COR-L47 (cell line): ENCODE results near the gene CAMKMT.
"Not testable (repeated sequence)": the region's sequence is repeated elsewhere in the genome, so short reads cannot be mapped to it uniquely, and the experiment has no call there.

Source experiments
- DNase-seq: peaks from one replicate; lab custom pipeline; 2025; lab: John Stamatoyannopoulos, UW

The CAMKMT gene

GRCh38 chr2:44550561-44550960, 188.8 kb downstream of the CAMKMT start:
- DNase-seq, result no peak

DNA sequence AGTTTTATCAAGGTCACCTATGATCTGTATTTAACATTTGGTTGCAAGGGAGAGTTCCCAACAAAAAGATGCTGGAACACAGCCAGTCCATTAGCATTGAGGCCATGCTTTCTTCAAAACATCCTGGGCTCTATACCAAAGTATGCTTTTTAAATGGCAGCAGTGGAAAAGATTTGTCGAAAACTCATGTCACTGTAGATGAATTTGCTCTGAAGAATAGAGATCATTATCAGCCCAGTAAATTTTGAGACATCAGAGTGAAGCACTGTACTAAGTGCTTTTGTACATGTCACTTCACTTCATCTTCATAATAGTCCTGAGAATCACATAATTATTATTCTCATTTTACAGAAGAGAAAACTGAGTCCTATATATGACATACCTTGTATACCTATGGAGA, 189.8 kb downstream of the CAMKMT start:
- DNase-seq, result no peak

- DNase-seq, result no peak
Measured at GRCh38 chr2:44553456-44553855, 191.7 kb downstream of the CAMKMT start.

- DNase-seq, result no peak
Measured at GRCh38 chr2:44555700-44556099, 194.0 kb downstream of the CAMKMT start.

DNA sequence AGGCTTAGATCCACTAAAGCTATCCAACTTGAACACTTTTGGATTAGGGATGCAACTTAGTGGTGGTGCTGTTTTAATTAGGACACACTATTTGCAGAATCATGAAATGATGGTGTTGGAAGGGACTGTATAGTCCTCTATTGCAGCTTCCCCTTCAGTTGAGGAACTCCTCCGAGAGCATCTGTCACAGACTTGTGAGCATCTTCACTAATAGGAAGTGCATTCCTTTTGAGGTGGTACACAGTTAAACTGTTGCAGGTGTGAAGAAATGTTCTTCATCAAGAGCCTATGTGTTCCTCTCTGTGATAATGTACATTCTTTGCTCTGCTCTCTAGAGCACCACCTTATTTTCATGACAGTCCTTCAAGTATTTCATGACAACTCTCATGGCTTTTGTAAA, 197.4 kb downstream of the CAMKMT start:
- DNase-seq, result no peak

DNA sequence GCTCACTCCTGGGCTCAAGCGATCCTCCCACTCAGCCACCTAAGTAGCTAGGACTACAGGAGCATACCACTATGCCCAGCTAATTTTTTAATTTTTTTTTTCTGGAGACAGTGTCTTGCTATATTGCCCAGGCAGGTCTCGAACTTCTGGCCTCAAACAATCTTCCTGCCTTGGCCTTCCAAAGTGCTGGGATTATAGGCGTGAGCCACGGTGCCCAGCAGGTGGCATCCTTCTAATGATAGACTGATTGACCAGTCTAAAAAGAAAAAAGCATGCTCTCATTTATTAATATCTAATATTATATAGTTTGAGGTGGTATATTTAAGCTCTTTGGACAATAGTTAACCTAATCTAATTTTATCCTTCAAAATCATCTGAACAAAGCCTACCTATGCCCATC, 198.6 kb downstream of the CAMKMT start:
- DNase-seq, result no peak

DNA sequence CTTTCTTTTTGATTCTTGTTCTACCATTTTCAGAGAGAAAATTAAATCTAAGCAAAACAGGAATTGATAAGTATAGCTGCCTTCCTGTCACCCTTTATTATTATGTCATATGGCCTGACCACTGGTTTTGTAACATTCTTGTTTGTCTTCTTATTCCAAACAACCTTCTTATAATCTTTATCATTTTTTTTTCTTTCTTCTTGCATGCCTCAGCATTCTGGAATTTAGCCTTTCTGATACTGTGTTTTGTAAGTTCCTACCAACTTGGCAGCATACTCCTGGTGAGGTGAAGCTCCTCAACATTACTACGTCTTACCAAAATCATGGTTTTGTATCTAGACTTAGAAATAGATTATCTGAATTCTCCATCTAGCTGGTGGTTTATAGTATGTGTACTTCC, 199.2 kb downstream of the CAMKMT start:
- DNase-seq, result no peak

DNA sequence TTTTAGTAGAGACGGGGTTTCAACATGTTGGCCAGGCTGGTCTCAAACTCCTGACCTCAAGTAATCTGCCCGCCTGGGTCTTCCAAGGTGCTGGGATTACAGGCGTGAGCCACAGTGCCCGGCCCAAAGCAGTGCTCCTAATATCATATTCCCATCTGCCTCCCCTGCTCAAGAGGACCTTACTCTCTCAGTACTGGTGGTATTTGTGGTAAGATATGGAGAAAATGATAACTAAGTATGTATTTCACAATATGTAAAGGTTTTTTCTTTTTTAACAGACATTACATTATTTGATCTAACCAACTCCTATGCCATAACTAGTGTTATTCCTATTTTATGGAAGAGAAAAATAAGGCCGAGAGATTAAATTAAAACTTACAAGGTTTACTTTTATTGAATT, 201.0 kb downstream of the CAMKMT start:
- no peak for DNase-seq

DNA sequence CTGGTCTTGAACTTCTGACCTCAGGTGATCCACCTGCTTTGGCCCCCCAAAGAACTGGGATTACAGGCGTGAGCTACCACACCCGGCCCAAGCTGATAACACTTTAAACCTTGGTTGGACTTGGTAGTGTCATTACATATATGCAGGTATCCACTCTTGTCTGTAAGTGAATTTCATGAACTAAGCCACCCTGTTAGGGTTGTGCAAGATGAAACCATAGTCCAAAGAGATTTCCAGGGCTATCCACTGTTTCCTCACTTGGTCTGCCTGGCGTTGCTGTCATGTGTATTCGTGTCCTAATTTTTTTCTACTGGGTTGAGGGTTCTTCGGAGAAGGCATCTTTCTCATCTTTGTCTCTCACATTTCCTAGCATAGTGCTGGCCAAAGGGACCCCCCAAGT, 203.0 kb downstream of the CAMKMT start:
- DNase-seq, result no peak

GRCh38 chr2:44566059-44566458, 204.3 kb downstream of the CAMKMT start:
- DNase-seq, result no peak

DNA sequence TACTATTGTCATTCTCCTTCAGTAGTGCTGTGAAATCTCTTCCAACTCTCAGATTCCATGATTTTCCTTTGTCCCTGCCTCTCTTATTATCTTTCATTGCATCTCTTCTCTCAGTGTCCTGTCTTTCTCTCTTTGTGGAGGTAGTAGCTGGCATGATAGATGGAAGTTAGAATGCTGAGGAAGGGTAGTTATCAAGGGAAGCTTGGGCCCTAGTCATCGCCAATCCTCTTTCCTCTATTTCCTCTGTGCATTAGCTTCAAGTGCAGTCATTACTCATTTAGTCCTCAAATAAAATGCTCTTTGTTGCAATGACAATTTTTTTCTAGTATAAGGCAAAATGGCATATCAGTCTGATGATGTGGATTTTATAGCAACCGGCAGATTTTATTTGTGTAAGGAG, 207.7 kb downstream of the CAMKMT start:
- DNase-seq, result no peak

DNA sequence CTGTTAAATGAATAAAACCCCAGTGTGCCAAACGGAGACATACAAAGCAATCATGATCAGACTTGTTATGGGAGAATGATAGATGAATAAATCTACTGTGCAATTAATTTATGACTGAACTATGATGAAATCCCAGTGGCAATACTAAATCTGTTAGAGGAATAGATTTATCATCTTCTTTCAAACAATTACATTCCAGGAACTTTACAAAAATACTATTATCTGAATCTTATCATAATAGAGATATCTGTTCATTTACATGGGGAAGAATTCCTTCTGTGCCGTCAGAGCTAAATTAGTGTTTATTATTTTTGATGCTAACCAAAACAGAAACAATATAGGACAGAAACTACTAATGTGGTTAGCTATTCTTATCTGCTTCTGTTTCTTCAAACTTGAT, 208.5 kb downstream of the CAMKMT start:
- no peak for DNase-seq

- DNase-seq, result no peak
Measured at GRCh38 chr2:44570777-44571176, 209.0 kb downstream of the CAMKMT start.

- no peak for DNase-seq
Measured at GRCh38 chr2:44572196-44572900, 210.6 kb downstream of the CAMKMT start.

GRCh38 chr2:44573996-44574395, 212.2 kb downstream of the CAMKMT start:
- no peak for DNase-seq

GRCh38 chr2:44578471-44579093, 216.8 kb downstream of the CAMKMT start:
- DNase-seq, result no peak

- no peak for DNase-seq
Measured at GRCh38 chr2:44579115-44579836, 217.5 kb downstream of the CAMKMT start.

DNA sequence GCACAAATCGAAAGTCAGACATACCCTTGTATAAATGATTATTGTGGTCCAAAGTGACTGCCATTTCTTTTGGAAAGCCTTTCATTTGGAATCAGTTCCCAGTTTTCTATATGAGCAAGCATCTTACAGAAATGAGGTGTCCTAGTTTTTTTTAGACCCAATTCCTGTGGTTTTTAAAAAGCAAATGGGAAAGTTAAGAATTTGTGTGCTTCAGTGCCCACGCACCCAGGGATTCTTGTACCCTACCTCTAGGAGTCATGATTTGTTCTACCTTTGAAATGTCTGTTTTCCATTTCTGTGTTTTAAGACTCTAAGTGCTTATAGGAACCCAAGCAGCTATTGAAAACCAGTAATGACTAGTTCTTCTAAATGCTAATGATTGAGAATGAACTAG, 218.1 kb downstream of the CAMKMT start:
- DNase-seq, result no peak

GRCh38 chr2:44580875-44581515, 219.2 kb downstream of the CAMKMT start:
- no peak for DNase-seq

GRCh38 chr2:44582363-44583008, 220.7 kb downstream of the CAMKMT start:
- no peak for DNase-seq

DNA sequence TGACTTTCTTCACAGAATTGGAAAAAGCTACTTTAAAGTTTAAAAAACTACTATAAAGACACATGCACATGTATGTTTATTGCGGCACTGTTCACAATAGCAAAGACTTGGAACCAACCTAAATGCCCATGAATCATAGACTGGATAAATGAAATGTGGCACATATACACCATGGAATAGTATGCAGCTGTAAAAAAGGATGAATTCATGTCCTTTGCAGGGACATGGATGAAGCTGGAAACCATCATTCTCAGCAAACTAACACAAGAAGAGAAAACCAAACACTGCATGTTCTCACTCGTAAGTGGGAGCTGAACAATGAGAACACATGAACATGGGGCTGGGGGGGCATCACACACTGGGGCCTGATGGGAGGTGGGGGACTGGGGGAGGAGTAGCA, 233.9 kb downstream of the CAMKMT start:
- not testable (repeated sequence) for DNase-seq
